Coronary artery (tissue), 2 donors: ENCODE data around the gene FIP1L1.
"Not testable (repeated sequence)": the region's sequence is repeated elsewhere in the genome, so short reads cannot be mapped to it uniquely, and the experiment has no call there.

ENCODE experiments used
- DNase-seq: peaks from one replicate; pipeline ENCODE4 v3.0.0-alpha.2; 2017; ENCODE audit warnings: low spot score
- H3K27ac ChIP-seq, 2 donors: fragments of 200-600 bp; sonication (generic); one replicate each; pipeline ENCODE4 v1.5.1; 2016 to 2019
- H3K4me3 ChIP-seq: fragments of 200-600 bp; sonication (generic); 2 replicates; pipeline ENCODE4 v1.5.1; 2016; ENCODE audit warnings: mild to moderate bottlenecking, moderate library complexity
- CTCF ChIP-seq: fragments of 200-600 bp; sonication (generic); IDR thresholded peaks from one replicate; pipeline ENCODE4 v1.5.1; 2019; ENCODE audit warnings: antibody characterized with exemption

FIP1L1 gene, protein sequence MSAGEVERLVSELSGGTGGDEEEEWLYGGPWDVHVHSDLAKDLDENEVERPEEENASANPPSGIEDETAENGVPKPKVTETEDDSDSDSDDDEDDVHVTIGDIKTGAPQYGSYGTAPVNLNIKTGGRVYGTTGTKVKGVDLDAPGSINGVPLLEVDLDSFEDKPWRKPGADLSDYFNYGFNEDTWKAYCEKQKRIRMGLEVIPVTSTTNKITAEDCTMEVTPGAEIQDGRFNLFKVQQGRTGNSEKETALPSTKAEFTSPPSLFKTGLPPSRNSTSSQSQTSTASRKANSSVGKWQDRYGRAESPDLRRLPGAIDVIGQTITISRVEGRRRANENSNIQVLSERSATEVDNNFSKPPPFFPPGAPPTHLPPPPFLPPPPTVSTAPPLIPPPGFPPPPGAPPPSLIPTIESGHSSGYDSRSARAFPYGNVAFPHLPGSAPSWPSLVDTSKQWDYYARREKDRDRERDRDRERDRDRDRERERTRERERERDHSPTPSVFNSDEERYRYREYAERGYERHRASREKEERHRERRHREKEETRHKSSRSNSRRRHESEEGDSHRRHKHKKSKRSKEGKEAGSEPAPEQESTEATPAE

DNA sequence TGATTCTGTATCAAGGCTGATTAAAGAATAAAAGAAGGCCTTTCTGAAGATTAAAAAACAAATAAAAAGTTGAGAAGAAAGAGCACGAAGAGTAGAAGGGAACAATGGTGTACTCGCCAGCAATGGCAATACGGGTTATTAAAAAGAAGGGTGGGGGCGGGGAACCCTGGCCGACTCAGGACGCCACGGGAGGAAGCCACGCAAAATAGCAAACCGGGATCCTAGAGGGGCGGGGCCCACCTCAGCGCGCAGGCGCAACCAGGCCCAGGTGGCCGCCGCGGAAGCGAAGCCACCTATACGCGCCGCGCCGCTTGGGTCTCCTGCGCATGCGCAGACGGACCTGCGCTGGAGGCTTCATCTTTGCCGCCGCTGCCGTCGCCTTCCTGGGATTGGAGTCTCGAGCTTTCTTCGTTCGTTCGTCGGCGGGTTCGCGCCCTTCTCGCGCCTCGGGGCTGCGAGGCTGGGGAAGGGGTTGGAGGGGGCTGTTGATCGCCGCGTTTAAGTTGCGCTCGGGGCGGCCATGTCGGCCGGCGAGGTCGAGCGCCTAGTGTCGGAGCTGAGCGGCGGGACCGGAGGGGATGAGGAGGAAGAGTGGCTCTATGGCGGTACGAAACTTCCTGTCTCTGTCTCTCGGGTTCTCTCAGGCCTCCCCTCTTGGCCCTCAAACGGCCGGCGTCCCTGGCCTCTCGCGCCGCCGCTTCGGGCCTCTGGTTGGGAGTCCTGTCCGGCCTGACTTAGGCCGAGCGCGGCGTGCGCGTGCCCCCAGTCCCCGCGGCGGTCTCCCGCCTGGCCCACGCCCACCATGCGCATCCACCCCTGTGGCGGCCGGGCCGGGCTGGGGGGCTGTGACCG is at the start of gene FIP1L1:
Gene FIP1L1, plus strand, starts transcription at position 323 of the 852 bp plus-strand sequence. Its CDS starts 198 bp downstream, at position 521.
- peak; percentile 94 for DNase-seq
- TF ChIP-seq CTCF = no peak
- peak within 1 kb of the TSS; percentile 95 for H3K4me3 ChIP-seq
- H3K27ac ChIP-seq = peak within 1 kb of the TSS; percentile 70 to 89

- not testable (repeated sequence) for DNase-seq, H3K27ac ChIP-seq, H3K4me3 ChIP-seq
Observed at GRCh38 chr4:53334916-53335315, 42.5 kb upstream of the FIP1L1 start.

DNA sequence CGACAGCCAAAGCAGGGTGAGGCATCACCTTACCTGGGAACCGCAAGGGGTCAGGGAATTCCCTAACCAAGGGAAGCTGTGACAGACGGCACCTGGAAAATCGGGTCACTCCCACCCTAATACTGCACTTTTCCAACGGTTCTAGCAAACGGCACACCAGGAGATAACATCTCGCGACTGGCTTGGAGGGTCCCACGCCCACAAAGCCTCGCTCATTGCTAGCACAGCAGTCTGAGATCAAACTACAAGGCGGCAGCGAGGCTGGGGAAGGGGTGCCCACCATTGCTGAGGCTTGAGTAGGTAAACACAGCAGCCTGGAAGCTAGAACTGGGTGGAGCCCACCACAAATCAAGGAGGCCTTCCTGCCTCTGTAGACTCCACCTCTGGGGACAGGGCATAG is 37.3 kb upstream of the FIP1L1 start:
- not testable (repeated sequence) for H3K4me3 ChIP-seq, DNase-seq, H3K27ac ChIP-seq

- H3K4me3 ChIP-seq, DNase-seq, H3K27ac ChIP-seq: not testable (repeated sequence)
Observed at GRCh38 chr4:53346392-53346791, 31.0 kb upstream of the FIP1L1 start.

GRCh38 chr4:53346920-53347852 is 30.3 kb upstream of the FIP1L1 start:
- no peak for DNase-seq
- Histone ChIP-seq H3K27ac (no peak overlapping the region), H3K4me3 (no peak overlapping the region)
- no peak for TF ChIP-seq CTCF

DNA sequence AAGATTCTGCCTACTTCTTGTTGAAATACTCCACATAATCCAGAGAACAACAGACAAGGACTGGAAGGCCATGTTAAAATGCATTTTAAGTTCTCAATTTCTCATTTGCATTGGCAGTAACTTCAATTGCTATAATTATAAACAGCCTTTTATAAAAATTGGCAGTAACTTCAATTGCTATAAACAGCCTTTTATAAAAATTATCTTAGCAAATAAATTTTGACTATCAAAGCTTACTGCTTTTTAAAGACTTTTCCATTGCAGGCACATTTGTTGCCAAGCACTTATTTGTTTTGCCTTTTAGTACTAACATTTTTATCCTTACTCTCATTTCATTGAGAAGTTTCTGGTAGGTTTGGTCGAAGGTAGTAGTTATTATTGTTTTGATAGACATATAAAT is 29.4 kb upstream of the FIP1L1 start:
- DNase-seq = no peak
- TF ChIP-seq CTCF = no peak
- Histone ChIP-seq H3K27ac (no peak overlapping the region), H3K4me3 (no peak overlapping the region)

GRCh38 chr4:53349091-53349491 is 28.4 kb upstream of the FIP1L1 start:
- H3K4me3 ChIP-seq = no peak overlapping the region
- TF ChIP-seq CTCF = no peak
- no peak for DNase-seq
- no peak overlapping the region for H3K27ac ChIP-seq
